HL-60 (cell line): ENCODE measurements around the gene RNF223.

Experiments used
- DNase-seq, 2 experiments: peaks; one replicate each; pipeline ENCODE4 v3.0.0-alpha.2; 2010 to 2020; ENCODE audit warnings: low read depth in 1 of 2, low spot score in 1 of 2
- H3K27ac ChIP-seq: fragments of 250-450 bp; sonication (Bioruptor Pico); replicated peaks from 2 replicates; pipeline ENCODE4 v1.5.1; 2020; ENCODE audit warnings: mild to moderate bottlenecking, moderate library complexity
- H3K27me3 ChIP-seq: fragments of 250-450 bp; sonication (Bioruptor Pico); 2 replicates; pipeline ENCODE4 v1.5.1; 2021; ENCODE audit warnings: mild to moderate bottlenecking, moderate library complexity; ENCODE audit not compliant: insufficient read depth, poor library complexity, severe bottlenecking
- H3K4me3 ChIP-seq: replicated peaks from 2 replicates; pipeline ENCODE4 v1.5.1; 2011; ENCODE audit warnings: mild to moderate bottlenecking, control low read depth, low read length; ENCODE audit not compliant: insufficient read depth
- GABPA ChIP-seq: IDR thresholded peaks from 2 replicates; pipeline ENCODE4 v1.6.1; 2012; ENCODE audit warnings: low read depth
- POLR2AphosphoS5 ChIP-seq: IDR thresholded peaks from 2 replicates; pipeline ENCODE4 v1.6.1; 2012; ENCODE audit warnings: low read depth
- SPI1 ChIP-seq: IDR thresholded peaks from 2 replicates; pipeline ENCODE4 v1.6.1; 2012; ENCODE audit warnings: low read depth, mild to moderate bottlenecking, borderline replicate concordance
- TF ChIP-seq, protein P1 (sequence below): IDR thresholded peaks from 2 replicates; pipeline ENCODE4 v1.6.1; 2012; ENCODE audit warnings: low read depth; ENCODE audit not compliant: insufficient replicate concordance
- TF ChIP-seq, protein P2 (sequence below): IDR thresholded peaks from one replicate; pipeline ENCODE4 v1.5.1; 2011; ENCODE audit warnings: low read length, control low read depth, inconsistent platforms; ENCODE audit not compliant: insufficient read depth

The RNF223 gene

DNA sequence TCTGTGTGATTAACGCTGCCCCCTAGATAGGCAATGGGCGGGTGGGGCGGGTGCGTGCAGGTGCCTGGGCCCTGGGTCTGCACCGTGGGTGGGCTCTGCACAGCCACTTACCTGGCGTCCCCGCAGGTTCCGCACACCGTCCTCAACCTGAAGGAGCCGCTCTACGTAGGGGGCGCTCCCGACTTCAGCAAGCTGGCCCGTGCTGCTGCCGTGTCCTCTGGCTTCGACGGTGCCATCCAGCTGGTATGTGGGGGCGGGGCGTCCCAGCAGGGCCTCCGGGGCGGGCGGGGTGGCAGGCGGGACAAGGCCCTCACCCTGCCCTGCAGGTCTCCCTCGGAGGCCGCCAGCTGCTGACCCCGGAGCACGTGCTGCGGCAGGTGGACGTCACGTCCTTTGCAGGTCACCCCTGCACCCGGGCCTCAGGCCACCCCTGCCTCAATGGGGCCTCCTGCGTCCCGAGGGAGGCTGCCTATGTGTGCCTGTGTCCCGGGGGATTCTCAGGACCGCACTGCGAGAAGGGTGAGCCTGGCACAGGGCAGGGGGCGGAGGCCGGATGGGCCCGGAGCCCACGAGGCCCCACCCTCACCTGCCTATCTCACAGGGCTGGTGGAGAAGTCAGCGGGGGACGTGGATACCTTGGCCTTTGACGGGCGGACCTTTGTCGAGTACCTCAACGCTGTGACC is 22.8 kb downstream of the RNF223 start:
- no peak overlapping the region for H3K27ac ChIP-seq
- TF ChIP-seq SPI1 (no peak), GABPA (no peak), POLR2AphosphoS5 (no peak)
- TF ChIP-seq, protein P1, sequence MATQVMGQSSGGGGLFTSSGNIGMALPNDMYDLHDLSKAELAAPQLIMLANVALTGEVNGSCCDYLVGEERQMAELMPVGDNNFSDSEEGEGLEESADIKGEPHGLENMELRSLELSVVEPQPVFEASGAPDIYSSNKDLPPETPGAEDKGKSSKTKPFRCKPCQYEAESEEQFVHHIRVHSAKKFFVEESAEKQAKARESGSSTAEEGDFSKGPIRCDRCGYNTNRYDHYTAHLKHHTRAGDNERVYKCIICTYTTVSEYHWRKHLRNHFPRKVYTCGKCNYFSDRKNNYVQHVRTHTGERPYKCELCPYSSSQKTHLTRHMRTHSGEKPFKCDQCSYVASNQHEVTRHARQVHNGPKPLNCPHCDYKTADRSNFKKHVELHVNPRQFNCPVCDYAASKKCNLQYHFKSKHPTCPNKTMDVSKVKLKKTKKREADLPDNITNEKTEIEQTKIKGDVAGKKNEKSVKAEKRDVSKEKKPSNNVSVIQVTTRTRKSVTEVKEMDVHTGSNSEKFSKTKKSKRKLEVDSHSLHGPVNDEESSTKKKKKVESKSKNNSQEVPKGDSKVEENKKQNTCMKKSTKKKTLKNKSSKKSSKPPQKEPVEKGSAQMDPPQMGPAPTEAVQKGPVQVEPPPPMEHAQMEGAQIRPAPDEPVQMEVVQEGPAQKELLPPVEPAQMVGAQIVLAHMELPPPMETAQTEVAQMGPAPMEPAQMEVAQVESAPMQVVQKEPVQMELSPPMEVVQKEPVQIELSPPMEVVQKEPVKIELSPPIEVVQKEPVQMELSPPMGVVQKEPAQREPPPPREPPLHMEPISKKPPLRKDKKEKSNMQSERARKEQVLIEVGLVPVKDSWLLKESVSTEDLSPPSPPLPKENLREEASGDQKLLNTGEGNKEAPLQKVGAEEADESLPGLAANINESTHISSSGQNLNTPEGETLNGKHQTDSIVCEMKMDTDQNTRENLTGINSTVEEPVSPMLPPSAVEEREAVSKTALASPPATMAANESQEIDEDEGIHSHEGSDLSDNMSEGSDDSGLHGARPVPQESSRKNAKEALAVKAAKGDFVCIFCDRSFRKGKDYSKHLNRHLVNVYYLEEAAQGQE: no peak
- TF ChIP-seq, protein P2, sequence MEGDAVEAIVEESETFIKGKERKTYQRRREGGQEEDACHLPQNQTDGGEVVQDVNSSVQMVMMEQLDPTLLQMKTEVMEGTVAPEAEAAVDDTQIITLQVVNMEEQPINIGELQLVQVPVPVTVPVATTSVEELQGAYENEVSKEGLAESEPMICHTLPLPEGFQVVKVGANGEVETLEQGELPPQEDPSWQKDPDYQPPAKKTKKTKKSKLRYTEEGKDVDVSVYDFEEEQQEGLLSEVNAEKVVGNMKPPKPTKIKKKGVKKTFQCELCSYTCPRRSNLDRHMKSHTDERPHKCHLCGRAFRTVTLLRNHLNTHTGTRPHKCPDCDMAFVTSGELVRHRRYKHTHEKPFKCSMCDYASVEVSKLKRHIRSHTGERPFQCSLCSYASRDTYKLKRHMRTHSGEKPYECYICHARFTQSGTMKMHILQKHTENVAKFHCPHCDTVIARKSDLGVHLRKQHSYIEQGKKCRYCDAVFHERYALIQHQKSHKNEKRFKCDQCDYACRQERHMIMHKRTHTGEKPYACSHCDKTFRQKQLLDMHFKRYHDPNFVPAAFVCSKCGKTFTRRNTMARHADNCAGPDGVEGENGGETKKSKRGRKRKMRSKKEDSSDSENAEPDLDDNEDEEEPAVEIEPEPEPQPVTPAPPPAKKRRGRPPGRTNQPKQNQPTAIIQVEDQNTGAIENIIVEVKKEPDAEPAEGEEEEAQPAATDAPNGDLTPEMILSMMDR: no peak
- DNase-seq: no peak
- no peak overlapping the region for H3K4me3 ChIP-seq
- H3K27me3 ChIP-seq: no peaks in the 10 kb centered on the region

DNA sequence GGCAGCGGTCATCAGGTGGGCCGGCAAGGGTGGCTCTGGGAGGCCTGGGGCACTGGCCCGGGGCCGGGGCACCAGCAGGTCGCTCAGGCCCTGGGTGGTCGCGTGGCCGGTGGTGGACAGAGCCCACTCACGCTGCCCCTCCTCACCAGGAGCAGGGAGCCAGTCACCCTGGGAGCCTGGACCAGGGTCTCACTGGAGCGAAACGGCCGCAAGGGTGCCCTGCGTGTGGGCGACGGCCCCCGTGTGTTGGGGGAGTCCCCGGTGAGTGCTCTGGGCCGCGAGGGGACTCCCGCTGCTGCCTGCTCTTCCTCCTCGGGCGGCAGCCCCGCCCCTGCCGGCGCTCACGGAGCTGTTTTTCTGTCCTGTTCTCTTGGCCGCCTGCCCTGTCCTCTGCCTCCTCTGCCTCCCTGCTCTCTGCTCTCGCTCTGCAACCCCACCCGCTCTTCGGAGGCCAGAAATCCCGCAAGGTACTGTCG is 23.5 kb downstream of the RNF223 start:
- no peak overlapping the region for H3K4me3 ChIP-seq
- TF ChIP-seq, protein P1: no peak
- TF ChIP-seq SPI1: no peak
- TF ChIP-seq POLR2AphosphoS5: no peak
- TF ChIP-seq, protein P2: no peak
- H3K27me3 ChIP-seq: no peaks in the 10 kb centered on the region
- no peak for DNase-seq
- no peak overlapping the region for H3K27ac ChIP-seq

- TF ChIP-seq GABPA (no peak), POLR2AphosphoS5 (no peak), SPI1 (no peak)
- TF ChIP-seq, protein P1: no peak
- TF ChIP-seq, protein P2: no peak
- DNase-seq: no peak
- Histone ChIP-seq H3K4me3 (no peak overlapping the region), H3K27ac (no peak overlapping the region), H3K27me3 (no peaks in the 10 kb centered on the region)
Observed at GRCh38 chr1:1049318-1050165, 24.6 kb downstream of the RNF223 start.
